Lower leg skin (tissue), 4 donors: ENCODE results near the gene IQSEC3. TPM values are rescaled to one million over a fixed set of nuclear protein-coding genes. Genes with fewer than 3 reads are reported as not detected.

Source experiments
- DNase-seq, 2 donors: peaks; one replicate each; pipeline ENCODE4 v3.0.0-alpha.2; 2019; ENCODE audit warnings: low spot score in 2 of 2
- H3K4me3 ChIP-seq: fragments of 200-600 bp; sonication (generic); 2 replicates; pipeline ENCODE4 v1.5.1; 2017; ENCODE audit warnings: mild to moderate bottlenecking, low read depth; ENCODE audit not compliant: poor library complexity, severe bottlenecking
- CTCF ChIP-seq, 3 donors: fragments of 450-650 bp; IDR thresholded peaks; one replicate each; pipeline ENCODE4 v1.5.1; 2016; ENCODE audit warnings: antibody characterized with exemption in 3 of 3, mild to moderate bottlenecking in 3 of 3, moderate library complexity in 2 of 3
- POLR2A ChIP-seq, 2 donors: fragments of 450-650 bp; IDR thresholded peaks; one replicate each; pipeline ENCODE4 v1.6.1; 2016 to 2017; ENCODE audit warnings: antibody characterized with exemption in 2 of 2, mild to moderate bottlenecking in 1 of 2, moderate library complexity in 1 of 2
- WGBS, 2 donors: methylation state at CpG; one replicate each; pipeline ENCODE4 v1.1.5; 2018; 5-methylcytosine and 5-hydroxymethylcytosine counted together
- intact Hi-C: fragments of 100-400 bp; cut with DNase I; formaldehyde crosslinking; loops from one replicate; pipeline ENCODE4 v1.15.0; 2023; ENCODE audit warnings: low total_unique reads
- total RNA-seq, 4 donors: library from RNA; depleted of rRNA; stranded (reverse); fragments of >200 nt; gene quantifications; one replicate each; pipeline ENCODE4 v1.1.0, GENCODE V29; 2016

Gene IQSEC3
- total RNA-seq, 4 donors from 2014 or later, result 0.04 to 0.10 (median 0.05) TPM; not detected in 1

- DNase-seq, result no peak
- TF ChIP-seq POLR2A (IDR thresholded peaks at IDR 0.05), result no peak
- no peak for TF ChIP-seq CTCF (IDR thresholded peaks at IDR 0.05)
- intact Hi-C loops, result no loop called here
- WGBS, 2 donors, result 82 to 84% methylated on average over 5 of the region's 5 CpGs
- no peak overlapping the region for H3K4me3 ChIP-seq
These were observed 113.3 kb downstream of the IQSEC3 start for GRCh38 chr12:179885-180284.

GRCh38 chr12:180445-180844, 113.9 kb downstream of the IQSEC3 start:
- peak in 1 of 2 donors; percentile 42 for DNase-seq

GRCh38 chr12:181921-182320, 115.4 kb downstream of the IQSEC3 start:
- no peak overlapping the region for H3K4me3 ChIP-seq
- intact Hi-C loops, result no loop called here
- TF ChIP-seq POLR2A (IDR thresholded peaks at IDR 0.05), result no peak
- no peak for TF ChIP-seq CTCF (IDR thresholded peaks at IDR 0.05)

More at GRCh38 chr12:180445-180844, 113.9 kb downstream of the IQSEC3 start:
- 59 to 75% methylated on average over 8 of the region's 8 CpGs for WGBS, 2 donors
- TF ChIP-seq POLR2A (IDR thresholded peaks at IDR 0.05) (no peak), CTCF (IDR thresholded peaks at IDR 0.05) (no peak)
- intact Hi-C loops, result no loop called here
- H3K4me3 ChIP-seq, result no peak overlapping the region

GRCh38 chr12:182381-182892, 115.9 kb downstream of the IQSEC3 start:
- intact Hi-C loops, result no loop called here
- no peak for DNase-seq
- TF ChIP-seq CTCF (IDR thresholded peaks at IDR 0.05) (no peak), POLR2A (IDR thresholded peaks at IDR 0.05) (no peak)
- 49 to 56% methylated on average over 3 to 7 of the region's 10 CpGs for WGBS, 2 donors
- no peak overlapping the region for H3K4me3 ChIP-seq

More at GRCh38 chr12:181921-182320, 115.4 kb downstream of the IQSEC3 start:
- no peak for DNase-seq
- WGBS, 2 donors, result 77 to 87% methylated on average over 17 of the region's 17 CpGs

GRCh38 chr12:184811-185575, 118.4 kb downstream of the IQSEC3 start:
- no peak for DNase-seq
- TF ChIP-seq CTCF (IDR thresholded peaks at IDR 0.05), result no peak
- H3K4me3 ChIP-seq, result no peak overlapping the region
- intact Hi-C loops, result no loop called here
- WGBS, 2 donors, result 69 to 75% methylated on average over 13 of the region's 13 CpGs
